ENCODE data around the gene SOHLH1. TPM values are rescaled to one million over a fixed set of nuclear protein-coding genes. Genes with fewer than 3 reads are reported as not detected.

Gene SOHLH1
- total and polyA plus RNA-seq, 2 of the 4 experiments (the other 2 are of a cell fraction) = not detected

- Histone ChIP-seq H3K23ac (ENCODE audit: low read depth, low read length) (no peak overlapping the region), H3K9me3 (ENCODE audit: control insufficient read depth, insufficient read depth, low read length) (no peaks in the 10 kb centered on the region), H2BK120ac (ENCODE audit: low read depth, low read length) (no peak overlapping the region), H4K5ac (ENCODE audit: low read depth, low read length) (no peak overlapping the region), H3K9me1 (ENCODE audit: insufficient read depth, low read length) (peaks cover 4% of the 10 kb centered on the region; the same call in 1 of the 2 replicates), H3K79me1 (ENCODE audit: low read depth in 1 of 2, low read length in 2 of 2) (no peaks in the 10 kb centered on the region), H4K20me1 (ENCODE audit: insufficient read depth, low read length) (no peaks in the 10 kb centered on the region), H2BK5ac (ENCODE audit: low read depth, low read length, poor library complexity, severe bottlenecking) (no peak overlapping the region), H2AK9ac (replicated peaks; ENCODE audit: low read depth, low read length, poor library complexity) (no peak overlapping the region), H3K18ac (ENCODE audit: low read depth, low read length) (no peak overlapping the region), H3K4me2 (ENCODE audit: low read depth, low read length) (no peak overlapping the region), H3K4ac (ENCODE audit: low read depth, low read length) (no peak overlapping the region), H3K27me3 (ENCODE audit: control insufficient read depth, insufficient read depth, low read length) (no peaks in the 10 kb centered on the region; the same call in 1 of the 2 replicates), H4K8ac (ENCODE audit: low read depth in 2 of 2, low read length in 2 of 2) (no peak overlapping the region), H2AFZ (replicated peaks; ENCODE audit: low read length, poor library complexity) (no peak overlapping the region), H3K4me3 (ENCODE audit: insufficient read depth, low read depth, low read length) (no peak overlapping the region), H2AK5ac (ENCODE audit: low read depth, low read length) (no peak overlapping the region), H3K9ac (ENCODE audit: low read depth, low read length) (no peak overlapping the region), H3K14ac (replicated peaks; ENCODE audit: low read depth, low read length) (no peak overlapping the region), H2BK20ac (ENCODE audit: low read depth, low read length) (no peak overlapping the region), H4K91ac (ENCODE audit: insufficient read depth, low read depth, low read length) (no peak overlapping the region), H3K36me3 (ENCODE audit: control insufficient read depth, insufficient read depth, low read length) (no peaks in the 10 kb centered on the region), H2BK15ac (ENCODE audit: low read depth, low read length) (no peak overlapping the region), H3K27ac (ENCODE audit: insufficient read depth, low read length) (no peak overlapping the region), H3K56ac (ENCODE audit: extremely low read depth, insufficient read depth, low read length) (no peak overlapping the region), H3K4me1 (ENCODE audit: control insufficient read depth, insufficient read depth, low read length) (no peaks in the 10 kb centered on the region)
- dilution Hi-C loops (cut with HindIII; ENCODE audit: low sequenced_read_pairs, unreplicated experiment) = no loop called here
- in situ Hi-C loops (cut with MboI; ENCODE audit: low sequenced_read_pairs) = no loop called here
- DNase-seq (no peak), ATAC-seq (ENCODE audit: low read depth) (no peak)
- no peak for TF ChIP-seq SMC3 (IDR thresholded peaks at IDR 0.05; ENCODE audit: low read depth, low read length)
- no peak for TF ChIP-seq CEBPB (IDR thresholded peaks at IDR 0.05; ENCODE audit: low read depth, low read length)
- no peak for TF ChIP-seq BHLHE40 (IDR thresholded peaks at IDR 0.05; ENCODE audit: low read depth, low read length)
- TF ChIP-seq MAZ (IDR thresholded peaks at IDR 0.05; ENCODE audit: borderline replicate concordance, low read depth, low read length) = no peak
- TF ChIP-seq CHD1 (IDR thresholded peaks at IDR 0.05; ENCODE audit: low read depth, low read length) = no peak
- no peak for TF ChIP-seq FOS (IDR thresholded peaks at IDR 0.05; ENCODE audit: low read depth, low read length)
- no peak for TF ChIP-seq RFX5 (IDR thresholded peaks at IDR 0.05; ENCODE audit: low read depth, low read length)
- TF ChIP-seq MAFK (IDR thresholded peaks at IDR 0.05; ENCODE audit: low read depth, low read length) = no peak
- TF ChIP-seq MXI1 (IDR thresholded peaks at IDR 0.05; ENCODE audit: borderline replicate concordance, low read depth, low read length) = no peak
- TF ChIP-seq POLR2A (IDR thresholded peaks at IDR 0.05; ENCODE audit: low read depth, low read length) = no peak
- TF ChIP-seq ELK1 (IDR thresholded peaks at IDR 0.05; ENCODE audit: borderline replicate concordance, low read depth, low read length) = no peak
- TF ChIP-seq RAD21 (IDR thresholded peaks at IDR 0.05; ENCODE audit: low read length) = no peak
- intact Hi-C loops (cut with micrococcal nuclease) = no loop called here
- POLR2A ChIA-PET (ENCODE audit: unreplicated experiment) = no interaction called here
- no CpG with 5 or more reads among the region's 10 CpGs for WGBS, 2 experiments (ENCODE audit: extremely low coverage in 2 of 2, insufficient read length in 1 of 2)
- CTCF ChIA-PET = no interaction called here
- no TSS peak for BruUV-seq (replicated peaks)
Measured at GRCh38 chr9:135689011-135689410, 10.3 kb downstream of the SOHLH1 start.
